ENCODE data around the gene GRIN3A. TPM values are rescaled to one million over a fixed set of nuclear protein-coding genes. Genes with fewer than 3 reads are reported as not detected.
"Not testable (repeated sequence)": the region's sequence is repeated elsewhere in the genome, so short reads cannot be mapped to it uniquely, and the experiment has no call there.

Gene GRIN3A
- under 1 TPM in 2 of 3 donors, not detected in 1; 0.01 to 0.02 TPM for polyA plus RNA-seq

DNA sequence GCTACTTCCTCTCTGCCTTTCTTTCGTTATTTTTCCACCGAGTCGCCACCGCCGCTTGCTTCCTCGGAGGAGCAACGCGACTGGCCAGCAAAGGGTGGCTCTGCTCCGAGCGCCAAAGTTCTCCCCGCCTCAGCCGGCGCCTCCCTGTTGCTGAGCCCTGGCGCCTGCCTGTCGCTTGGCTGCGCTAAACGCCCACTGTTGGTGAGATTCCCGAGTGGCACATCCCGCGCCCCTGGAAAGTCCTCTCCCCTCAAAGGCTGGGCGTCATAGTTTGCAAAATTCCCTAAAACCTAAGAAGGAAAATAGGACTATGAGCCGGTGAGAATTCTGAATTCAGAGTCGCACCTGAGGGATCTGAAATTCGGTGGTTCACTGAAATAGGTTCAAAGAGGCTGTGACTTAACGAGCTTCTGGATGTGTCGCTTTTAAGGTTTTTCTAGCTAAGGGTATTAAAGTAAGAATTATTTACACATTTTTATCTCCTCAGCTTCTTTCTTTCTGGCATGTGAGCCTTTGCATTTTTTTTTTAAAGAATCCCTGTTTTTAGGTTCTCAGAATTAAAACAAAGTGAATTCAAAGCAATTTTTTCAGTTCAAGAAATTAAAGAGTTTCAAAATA is at the start of gene GRIN3A:
GRIN3A (minus strand) TSS at position 82 of the 618 bp plus-strand sequence. CDS start 668 bp downstream, outside the sequence.
- no peak within 1 kb of the TSS for H3K27ac ChIP-seq (ENCODE audit: low read depth, low read length)
- WGBS, 3 donors, result 2% methylated on average over 26 of the region's 26 CpGs

DNA sequence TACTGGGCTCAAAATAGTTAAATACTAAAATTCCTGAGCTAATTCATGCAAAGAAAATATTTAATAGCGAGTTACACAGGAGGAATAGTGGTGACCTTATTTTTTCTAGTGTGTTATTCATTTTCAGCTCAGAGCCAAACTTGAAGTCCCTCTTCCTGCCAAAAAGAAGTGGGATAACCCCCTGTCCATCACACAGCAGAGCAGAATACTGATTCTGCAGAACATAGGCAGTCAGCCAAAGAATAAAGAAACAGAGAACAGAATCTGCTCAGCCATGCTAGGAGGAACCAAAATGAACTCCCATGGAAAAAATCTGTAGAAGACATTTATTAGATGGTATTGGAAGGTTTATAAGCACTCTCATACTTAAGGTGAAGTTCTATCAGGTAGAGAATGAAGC is 49.4 kb upstream of the GRIN3A start:
- H3K27ac ChIP-seq (ENCODE audit: low read depth, low read length), result no peak overlapping the region
- WGBS, 3 donors, result 28 to 42% (median 33%) methylated on average over 1 of the region's 1 CpG

DNA sequence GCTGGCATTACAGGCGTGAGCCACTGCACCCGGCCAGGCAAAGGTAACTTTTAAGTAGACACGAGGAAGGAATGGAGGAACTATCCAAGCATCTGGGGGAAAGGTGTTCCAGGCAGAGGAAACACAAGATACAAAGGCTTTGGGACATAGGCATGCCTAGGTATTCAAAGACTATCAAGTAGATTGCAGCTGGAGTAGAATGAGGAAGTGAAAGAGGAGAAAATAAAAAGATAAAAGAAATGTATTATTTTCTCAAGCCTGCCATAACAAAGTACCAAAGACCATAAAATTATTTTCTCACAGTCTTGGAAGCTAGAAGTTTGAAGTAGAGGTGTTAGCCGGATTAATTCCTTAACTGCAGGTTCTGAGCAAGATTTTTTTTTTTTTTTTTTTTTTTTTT is 39.9 kb upstream of the GRIN3A start:
- WGBS, 3 donors, result 85 to 86% (median 85%) methylated on average over 4 of the region's 4 CpGs
- no peak overlapping the region for H3K27ac ChIP-seq (ENCODE audit: low read depth, low read length)

DNA sequence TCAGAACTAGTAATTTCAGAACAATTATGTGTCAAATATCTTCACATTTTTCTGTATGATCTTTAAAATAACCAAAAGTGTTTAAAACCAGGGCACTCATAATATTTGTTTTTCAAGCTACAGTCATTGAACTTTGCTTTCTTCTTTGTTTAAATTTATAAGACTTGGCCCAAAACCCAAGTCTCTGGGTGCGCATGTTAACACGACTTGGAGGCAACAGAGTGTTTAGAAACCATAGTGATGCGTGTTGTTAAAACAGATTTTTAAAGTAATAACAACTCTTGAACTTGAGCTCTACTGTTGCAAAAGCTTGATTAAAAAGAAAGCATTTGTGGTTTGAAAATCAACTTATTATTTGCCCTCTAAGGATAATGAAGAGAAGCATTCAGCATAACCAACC is 26.0 kb upstream of the GRIN3A start:
- no peak overlapping the region for H3K27ac ChIP-seq (ENCODE audit: low read depth, low read length)
- WGBS, 3 donors, result 69 to 71% (median 69%) methylated on average over 3 of the region's 3 CpGs

DNA sequence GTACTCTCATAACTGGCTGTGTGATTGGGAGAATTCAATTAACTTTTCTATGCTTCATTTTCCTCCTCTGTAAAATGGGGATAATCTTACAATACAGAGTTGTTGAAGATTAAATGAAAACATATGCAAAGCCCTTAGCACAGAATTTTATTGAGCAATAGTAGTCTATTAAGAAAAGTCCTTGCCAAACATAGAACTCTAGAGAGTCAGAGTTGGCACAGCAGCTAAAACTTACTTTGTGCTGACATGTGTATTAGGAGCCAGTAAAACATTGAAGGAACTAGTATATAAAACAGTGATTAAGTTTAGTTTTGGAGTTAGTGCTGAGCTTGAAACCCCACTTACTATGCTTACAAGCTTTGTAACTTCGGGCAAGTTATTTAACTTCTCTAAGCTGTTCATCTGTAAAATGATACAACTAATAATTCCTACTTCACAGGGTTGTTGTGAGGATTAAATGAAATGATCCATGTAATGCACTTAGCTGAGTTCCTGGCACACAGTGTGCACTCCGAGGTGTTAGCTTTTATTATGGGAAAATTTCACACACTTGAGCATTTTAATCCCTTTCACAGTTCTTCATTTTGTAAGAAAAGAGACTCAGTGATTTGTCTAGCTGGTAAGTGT is 20.0 kb upstream of the GRIN3A start:
- WGBS, 3 donors, result 33 to 50% (median 43%) methylated on average over 2 of the region's 2 CpGs

DNA sequence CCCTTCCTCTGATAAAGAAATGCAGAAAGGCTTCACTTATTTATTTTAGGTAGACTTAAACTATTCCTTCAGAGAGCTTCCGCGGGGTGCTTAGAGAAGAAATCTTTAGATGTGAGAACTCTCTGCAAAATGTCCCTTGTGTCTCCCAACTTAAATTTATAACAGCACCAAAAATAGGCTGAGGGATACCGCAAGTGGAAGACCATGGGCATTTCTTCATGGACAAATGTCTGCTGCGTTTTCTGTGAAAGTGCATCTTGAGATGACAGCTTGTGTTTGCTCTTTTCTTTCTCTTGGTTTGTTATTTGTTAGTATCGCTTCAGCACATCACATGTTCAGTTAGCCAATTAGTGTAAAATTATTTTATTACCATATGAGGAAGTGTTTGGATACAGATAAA is 15.3 kb upstream of the GRIN3A start:
- 76 to 82% (median 78%) methylated on average over 5 of the region's 5 CpGs for whole genome bisulfite sequencing, 3 donors
- H3K27ac ChIP-seq (ENCODE audit: low read depth, low read length), result no peak overlapping the region

More for the DNA sequence above, 20.0 kb upstream of the GRIN3A start:
- H3K27ac ChIP-seq (ENCODE audit: low read depth, low read length), result no peak overlapping the region

DNA sequence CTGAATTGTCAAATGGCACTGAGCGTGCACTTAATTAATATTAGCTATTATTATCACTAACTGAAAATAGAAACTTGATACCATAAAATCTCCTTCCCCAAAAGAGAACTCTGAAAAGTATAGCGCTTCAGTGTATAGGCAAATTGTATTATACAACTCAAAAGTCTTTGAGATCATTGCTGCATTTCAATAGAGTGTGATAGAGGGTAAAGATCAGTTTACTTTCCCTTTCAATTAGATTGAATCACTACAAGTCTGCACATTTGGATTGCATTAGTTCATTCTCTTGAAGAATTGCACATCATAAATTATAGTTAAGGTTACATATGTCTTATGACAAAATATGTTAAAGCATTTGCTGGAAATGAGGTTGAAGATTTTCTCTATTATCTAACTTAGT is 13.4 kb upstream of the GRIN3A start:
- H3K27ac ChIP-seq (ENCODE audit: low read depth, low read length), result no peak overlapping the region
- WGBS, 3 donors, result 86 to 94% (median 88%) methylated on average over 2 of the region's 2 CpGs

DNA sequence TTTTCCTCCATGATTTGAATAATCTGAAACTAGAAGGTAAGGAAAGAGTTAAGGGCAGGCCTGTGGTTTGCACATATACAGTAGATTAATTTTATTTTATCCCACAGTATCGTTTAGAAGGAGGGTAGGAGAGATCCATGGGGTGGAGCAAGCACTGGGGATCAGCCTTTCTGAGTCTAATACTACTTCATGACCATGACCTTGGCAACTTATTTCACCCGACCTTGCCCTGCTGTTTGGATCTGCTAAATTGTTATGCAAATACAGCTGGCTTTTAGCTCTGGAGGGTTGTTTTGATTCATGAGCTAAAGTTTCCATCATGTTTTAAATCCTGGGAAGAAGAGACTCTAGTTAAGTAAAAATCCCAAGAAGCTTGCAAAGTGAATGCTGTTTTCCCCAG is 864 bp upstream of the GRIN3A start:
- H3K27ac ChIP-seq (ENCODE audit: low read depth, low read length), result no peak overlapping the region
- 5 to 8% (median 8%) methylated on average over 2 of the region's 2 CpGs for WGBS, 3 donors

DNA sequence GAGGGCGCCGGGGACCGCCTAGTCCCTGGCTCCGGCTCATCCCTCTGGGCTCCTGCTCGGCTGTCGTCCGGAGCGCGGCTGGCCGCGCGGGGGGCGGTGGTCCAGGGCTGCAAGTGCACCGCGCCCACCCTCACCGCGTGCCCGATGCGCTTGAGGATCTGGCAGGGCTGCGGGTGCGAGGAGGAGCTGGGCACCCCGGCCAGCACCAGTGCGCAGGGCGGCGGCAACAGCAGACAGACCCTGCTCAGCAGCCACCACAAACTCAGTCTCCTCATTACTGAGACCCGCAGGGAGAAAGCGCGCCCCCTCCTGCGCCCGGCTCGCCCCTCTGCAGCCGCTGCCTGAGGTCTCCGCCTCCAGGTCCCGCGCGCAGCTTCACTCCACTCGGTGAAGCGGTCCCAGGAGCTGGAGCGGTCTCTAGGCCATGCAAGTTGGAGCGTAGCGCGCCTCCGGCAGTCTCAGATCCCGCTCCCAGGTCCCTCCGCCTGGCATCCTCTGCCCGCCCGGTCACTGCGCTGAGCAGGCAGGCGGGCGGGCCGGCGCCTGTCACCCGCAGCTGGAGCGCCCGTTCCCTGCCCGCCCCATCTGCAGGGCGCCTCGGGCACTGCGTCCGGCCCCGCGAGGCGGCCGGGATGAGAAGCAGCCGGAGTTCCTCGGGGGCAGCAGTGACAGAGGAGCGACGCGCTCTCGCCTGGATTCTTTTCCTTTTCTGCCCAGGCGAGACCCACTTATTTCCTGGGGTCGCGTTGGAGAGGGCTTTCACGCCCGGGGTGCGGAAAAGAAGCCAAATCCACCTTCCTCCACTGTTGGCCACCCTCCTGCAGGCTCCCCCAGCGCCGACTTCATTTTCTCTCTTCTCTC is 512 bp downstream of the GRIN3A start:
- H3K27ac ChIP-seq (ENCODE audit: low read depth, low read length), result no peak overlapping the region
- 1 to 4% (median 2%) methylated on average over 46 to 78 of the region's 78 CpGs for WGBS, 3 donors

DNA sequence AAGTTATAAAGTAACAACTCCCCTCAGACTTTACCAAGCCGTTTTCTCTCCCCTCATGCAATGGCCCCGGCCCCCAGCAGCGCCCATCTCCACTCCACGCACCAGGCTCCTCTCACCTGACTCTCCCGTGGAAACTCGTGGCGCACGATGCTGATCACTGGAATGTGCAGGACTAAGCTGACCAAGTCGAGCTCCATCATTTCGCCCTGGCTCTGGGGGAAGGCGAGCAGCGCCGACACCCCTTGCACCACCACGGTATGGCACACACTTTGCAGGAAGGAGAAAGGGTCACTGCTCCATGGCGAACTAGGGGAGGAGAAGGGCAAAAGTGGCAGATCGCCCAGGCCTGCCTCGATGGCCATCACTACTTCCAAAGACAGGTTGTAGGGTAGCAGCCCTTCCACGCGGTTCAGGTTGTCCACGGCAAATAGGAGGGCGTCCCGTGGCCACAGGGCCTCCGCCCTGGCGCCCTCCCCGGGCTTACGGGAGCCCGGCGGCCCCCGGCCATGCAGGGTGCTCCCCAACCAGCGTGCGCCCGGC is 1.2 kb downstream of the GRIN3A start:
- 9 to 12% (median 10%) methylated on average over 29 to 32 of the region's 32 CpGs for WGBS, 3 donors
- no peak overlapping the region for H3K27ac ChIP-seq (ENCODE audit: low read depth, low read length)

DNA sequence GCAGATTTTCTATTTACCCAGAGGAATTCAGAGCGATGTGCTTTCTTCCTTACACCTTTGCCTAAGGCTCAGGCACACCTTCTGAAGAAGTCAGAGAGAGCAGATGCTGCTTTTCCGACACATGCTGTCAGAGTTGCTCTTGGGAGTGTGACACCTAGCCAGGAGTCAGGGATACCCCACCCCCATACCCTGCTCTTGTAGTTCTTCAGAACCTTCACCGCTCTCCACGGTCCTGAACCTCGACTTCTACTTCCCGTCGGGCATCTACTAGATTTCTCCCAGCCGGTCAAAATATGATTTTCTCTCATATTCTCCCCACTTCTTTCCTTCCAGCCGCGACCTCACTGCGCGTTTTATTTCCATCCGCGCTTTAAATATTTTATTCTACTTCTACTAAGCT is 1.7 kb downstream of the GRIN3A start:
- H3K27ac ChIP-seq (ENCODE audit: low read depth, low read length), result no peak overlapping the region
- WGBS, 3 donors, result 4 to 14% (median 5%) methylated on average over 14 of the region's 14 CpGs

DNA sequence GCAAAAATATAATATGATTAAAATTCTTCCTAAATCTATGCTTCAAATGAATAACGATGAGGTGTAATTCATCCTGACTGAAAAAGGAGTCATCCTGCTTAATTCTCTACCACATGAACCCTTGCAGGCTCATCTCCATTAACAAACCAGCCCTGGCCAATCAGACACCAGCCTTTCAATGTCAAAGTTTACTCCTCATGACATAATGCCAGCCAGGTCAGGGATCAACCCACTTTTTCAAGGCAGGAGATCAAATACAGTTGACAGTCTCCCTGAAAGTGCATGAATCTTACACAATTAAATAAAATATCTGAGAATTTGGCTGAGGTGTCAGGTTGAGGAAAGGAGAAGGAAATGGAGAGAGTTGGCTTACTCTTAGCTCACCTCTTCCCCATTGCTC is 7.0 kb downstream of the GRIN3A start:
- WGBS, 3 donors, result 37 to 83% (median 60%) methylated on average over 1 of the region's 1 CpG
- no peak overlapping the region for H3K27ac ChIP-seq (ENCODE audit: low read depth, low read length)

DNA sequence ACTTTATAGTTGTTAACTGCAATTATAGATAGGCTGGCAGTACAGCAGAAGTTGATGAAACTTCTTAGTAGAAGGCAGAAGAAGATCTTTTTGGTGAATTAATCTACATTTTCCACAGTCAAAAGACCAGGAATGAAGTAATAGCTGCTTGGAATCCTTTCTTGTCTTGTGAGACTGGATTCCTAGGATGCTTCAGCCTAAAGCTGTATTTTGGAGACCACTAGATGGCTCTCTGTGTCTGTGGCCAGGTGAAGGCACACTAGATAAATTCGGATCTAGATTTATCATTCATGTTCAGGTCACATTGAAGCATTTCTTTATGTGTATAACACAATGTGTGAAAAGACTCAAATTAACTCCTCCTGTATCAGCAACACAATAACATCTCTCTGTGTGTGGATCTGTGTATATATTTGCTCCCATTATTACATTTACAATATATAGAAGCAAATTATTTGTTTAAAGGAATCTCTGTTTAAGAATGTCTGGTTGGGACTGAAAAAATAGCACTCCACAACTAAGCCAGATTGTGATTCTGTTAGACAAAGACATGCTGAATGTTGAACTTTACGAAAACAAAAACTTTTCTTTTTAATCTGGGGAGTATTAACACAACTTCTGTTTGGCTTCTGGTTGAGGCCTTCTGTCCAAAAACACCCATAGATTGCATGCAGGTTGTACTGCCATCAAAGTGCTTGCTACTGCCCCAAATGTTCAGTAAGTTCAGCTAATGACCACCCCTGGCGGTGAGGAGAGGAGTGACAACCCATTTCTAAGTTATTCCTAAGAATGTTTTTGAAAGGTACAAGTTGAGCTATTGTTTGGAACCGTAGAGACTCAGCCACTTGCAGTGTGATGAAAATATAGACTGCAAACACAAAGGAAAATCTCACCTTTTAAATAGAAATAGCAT is 10.6 kb downstream of the GRIN3A start:
- 32 to 48% (median 47%) methylated on average over 4 of the region's 4 CpGs for WGBS, 3 donors
- no peak overlapping the region for H3K27ac ChIP-seq (ENCODE audit: low read depth, low read length)

DNA sequence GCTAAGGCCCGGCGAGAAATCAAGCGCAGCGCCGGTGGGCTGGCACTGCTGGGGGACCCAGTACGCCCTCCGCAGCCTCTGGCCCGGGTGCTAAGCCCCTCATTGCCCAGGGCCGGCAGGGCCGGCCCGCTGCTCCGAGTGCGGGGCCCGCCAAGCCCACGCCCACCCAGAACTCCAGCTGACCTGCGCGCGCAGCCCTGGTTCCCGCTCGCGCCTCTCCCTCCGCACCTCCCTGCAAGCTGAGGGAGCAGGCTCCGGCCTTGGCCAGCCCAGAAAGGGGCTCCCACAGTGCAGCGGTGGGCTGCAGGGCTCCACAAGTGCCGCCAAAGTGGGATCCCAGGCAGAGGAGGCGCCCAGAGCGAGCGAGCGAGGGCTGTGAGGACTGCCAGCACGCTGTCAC is 14.2 kb downstream of the GRIN3A start:
- WGBS, 3 donors, result 97 to 98% (median 97%) methylated on average over 19 to 30 of the region's 30 CpGs
- H3K27ac ChIP-seq (ENCODE audit: low read depth, low read length), result not testable (repeated sequence)

DNA sequence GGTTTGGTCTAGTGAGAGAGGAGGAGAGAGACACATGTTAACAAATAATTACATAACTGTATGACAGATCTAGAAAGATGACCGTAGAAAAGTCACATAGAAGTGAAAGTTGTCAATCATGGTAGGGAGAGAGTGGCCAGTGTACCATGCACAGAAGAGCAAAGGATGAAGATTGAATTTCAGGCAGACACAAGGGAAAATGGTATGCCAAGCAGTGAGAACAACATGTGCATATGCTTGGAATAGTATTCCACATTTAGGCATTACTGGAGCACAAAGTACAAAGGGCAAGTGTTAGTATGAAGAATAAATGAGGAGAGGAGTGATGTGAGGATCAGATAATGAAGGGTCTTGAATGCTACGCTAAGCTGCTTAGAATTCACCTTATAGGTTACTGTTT is 20.3 kb downstream of the GRIN3A start:
- 68 to 93% (median 86%) methylated on average over 2 of the region's 2 CpGs for WGBS, 3 donors
- no peak overlapping the region for H3K27ac ChIP-seq (ENCODE audit: low read depth, low read length)

DNA sequence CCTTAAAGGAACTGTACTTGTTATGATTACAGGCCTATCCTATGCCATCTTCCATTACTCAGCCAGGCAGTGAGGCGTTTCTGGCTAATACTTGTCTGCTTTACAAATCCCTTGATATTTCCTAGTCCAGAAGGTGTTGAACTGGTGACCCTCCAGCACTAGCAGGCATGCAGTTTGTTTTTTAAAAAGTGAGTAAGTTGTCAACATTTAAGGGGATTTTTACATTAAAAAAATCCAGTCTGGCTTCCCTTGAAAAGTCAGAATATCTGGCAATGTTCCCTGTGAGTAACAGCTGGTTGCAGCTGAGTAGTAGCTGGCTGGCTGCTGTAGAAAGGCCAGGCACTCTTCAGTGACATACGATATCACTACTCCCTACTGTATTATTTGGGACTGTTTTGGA is 21.8 kb downstream of the GRIN3A start:
- no peak overlapping the region for H3K27ac ChIP-seq (ENCODE audit: low read depth, low read length)
- 38 to 55% (median 43%) methylated on average over 2 of the region's 2 CpGs for WGBS, 3 donors

DNA sequence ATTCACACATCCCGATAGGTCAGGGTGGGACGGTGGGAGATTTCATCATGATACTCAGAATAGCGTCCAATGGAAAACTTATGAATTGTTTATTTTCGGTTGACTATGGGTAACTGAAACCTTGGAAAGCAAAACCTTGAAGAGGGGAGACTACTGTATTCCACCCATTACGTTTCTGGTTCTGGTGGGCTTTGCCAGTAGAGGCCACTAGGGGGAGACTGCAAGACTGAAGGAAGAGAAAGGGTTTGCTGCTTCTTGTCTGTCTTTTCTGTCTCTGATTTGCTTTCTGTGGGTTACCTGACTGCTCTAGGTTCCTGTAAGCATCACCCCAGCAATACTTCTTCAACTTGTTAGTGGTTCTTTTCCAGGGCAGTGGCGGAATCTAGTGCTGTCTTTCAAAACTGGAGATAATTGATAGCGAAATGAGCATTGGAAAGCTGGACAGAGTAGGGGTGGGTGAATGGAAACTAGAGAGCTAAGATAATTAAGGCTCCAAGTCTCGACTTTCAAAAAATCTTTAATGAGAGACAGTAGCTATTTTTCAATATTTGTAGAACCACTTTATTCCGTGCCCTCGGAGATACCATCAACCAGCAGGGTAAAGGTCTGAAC is 27.0 kb downstream of the GRIN3A start:
- 66 to 79% (median 78%) methylated on average over 10 of the region's 10 CpGs for WGBS, 3 donors

DNA sequence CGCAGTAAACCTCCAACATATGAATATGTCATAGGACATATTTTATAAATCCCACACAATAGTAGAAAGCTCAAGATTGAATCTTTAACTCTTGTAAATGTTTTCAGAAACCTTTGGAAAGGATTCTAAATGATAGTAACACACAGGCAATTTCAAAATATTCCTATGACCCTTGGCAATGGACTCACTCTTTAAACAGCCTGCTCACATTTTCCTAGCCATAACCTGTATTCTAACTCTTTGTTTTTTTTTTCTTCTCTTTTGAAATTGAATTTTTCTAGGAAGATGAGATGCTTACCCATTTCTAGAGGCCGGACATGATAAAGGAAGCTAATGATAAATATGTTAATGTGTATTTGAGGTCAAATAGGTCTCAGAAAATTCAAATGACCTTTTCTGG is 29.6 kb downstream of the GRIN3A start:
- 90 to 91% (median 91%) methylated on average over 2 of the region's 2 CpGs for WGBS, 3 donors
- no peak overlapping the region for H3K27ac ChIP-seq (ENCODE audit: low read depth, low read length)

More for the DNA sequence above, 27.0 kb downstream of the GRIN3A start:
- H3K27ac ChIP-seq (ENCODE audit: low read depth, low read length), result no peak overlapping the region

Measured in adipose tissue (tissue), 3 donors.